Gastrocnemius medialis (tissue), 4 donors: Measurements from ENCODE around the gene DIAPH1.

Experiments used
- POLR2A ChIP-seq, 2 donors: fragments of 450-650 bp; IDR thresholded peaks; one replicate each; pipeline ENCODE4 v1.6.1; 2017; ENCODE audit warnings: antibody characterized with exemption in 2 of 2, mild to moderate bottlenecking in 2 of 2, moderate library complexity in 2 of 2
- TF ChIP-seq, protein P1 (sequence below), 5 experiments: fragments of 450-650 bp in 3 of 5; fragments of 200-600 bp in 2 of 5; sonication (generic) in 2 of 5; IDR thresholded peaks in 4 of 5; conservative IDR thresholded peaks in 1 of 5; 1 replicate in 4 of 5; 2 replicates in 1 of 5; pipeline ENCODE4 v1.5.1; 2016 to 2019; ENCODE audit warnings: antibody characterized with exemption in 5 of 5, mild to moderate bottlenecking in 3 of 5, moderate library complexity in 3 of 5

GRCh38 chr5:141565826-141566570 lies 52.8 kb downstream of the DIAPH1 start:
- TF ChIP-seq, protein P1, sequence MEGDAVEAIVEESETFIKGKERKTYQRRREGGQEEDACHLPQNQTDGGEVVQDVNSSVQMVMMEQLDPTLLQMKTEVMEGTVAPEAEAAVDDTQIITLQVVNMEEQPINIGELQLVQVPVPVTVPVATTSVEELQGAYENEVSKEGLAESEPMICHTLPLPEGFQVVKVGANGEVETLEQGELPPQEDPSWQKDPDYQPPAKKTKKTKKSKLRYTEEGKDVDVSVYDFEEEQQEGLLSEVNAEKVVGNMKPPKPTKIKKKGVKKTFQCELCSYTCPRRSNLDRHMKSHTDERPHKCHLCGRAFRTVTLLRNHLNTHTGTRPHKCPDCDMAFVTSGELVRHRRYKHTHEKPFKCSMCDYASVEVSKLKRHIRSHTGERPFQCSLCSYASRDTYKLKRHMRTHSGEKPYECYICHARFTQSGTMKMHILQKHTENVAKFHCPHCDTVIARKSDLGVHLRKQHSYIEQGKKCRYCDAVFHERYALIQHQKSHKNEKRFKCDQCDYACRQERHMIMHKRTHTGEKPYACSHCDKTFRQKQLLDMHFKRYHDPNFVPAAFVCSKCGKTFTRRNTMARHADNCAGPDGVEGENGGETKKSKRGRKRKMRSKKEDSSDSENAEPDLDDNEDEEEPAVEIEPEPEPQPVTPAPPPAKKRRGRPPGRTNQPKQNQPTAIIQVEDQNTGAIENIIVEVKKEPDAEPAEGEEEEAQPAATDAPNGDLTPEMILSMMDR (IDR thresholded peaks at IDR 0.05 in 4 of 5, conservative IDR thresholded peaks at IDR 0.05 in 1 of 5), result no peak
- TF ChIP-seq POLR2A (IDR thresholded peaks at IDR 0.05), result no peak
